ENCODE data around the gene HIGD1C. TPM values are rescaled to one million over a fixed set of nuclear protein-coding genes. Genes with fewer than 3 reads are reported as not detected.
"Not testable (repeated sequence)": the region's sequence is repeated elsewhere in the genome, so short reads cannot be mapped to it uniquely, and the experiment has no call there.

The HIGD1C gene
- total RNA-seq, 1 experiment from 2014 or later, result not detected

- H3K9me3 ChIP-seq (ENCODE audit: insufficient read depth, low read depth), result no peaks in the 10 kb centered on the region
- no peak for DNase-seq
- TF ChIP-seq, protein P1, sequence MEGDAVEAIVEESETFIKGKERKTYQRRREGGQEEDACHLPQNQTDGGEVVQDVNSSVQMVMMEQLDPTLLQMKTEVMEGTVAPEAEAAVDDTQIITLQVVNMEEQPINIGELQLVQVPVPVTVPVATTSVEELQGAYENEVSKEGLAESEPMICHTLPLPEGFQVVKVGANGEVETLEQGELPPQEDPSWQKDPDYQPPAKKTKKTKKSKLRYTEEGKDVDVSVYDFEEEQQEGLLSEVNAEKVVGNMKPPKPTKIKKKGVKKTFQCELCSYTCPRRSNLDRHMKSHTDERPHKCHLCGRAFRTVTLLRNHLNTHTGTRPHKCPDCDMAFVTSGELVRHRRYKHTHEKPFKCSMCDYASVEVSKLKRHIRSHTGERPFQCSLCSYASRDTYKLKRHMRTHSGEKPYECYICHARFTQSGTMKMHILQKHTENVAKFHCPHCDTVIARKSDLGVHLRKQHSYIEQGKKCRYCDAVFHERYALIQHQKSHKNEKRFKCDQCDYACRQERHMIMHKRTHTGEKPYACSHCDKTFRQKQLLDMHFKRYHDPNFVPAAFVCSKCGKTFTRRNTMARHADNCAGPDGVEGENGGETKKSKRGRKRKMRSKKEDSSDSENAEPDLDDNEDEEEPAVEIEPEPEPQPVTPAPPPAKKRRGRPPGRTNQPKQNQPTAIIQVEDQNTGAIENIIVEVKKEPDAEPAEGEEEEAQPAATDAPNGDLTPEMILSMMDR (conservative IDR thresholded peaks at IDR 0.05), result no peak
- TF ChIP-seq EZH2 (IDR thresholded peaks at IDR 0.05; ENCODE audit: low read depth), result no peak
- H3K4me1 ChIP-seq (replicated peaks; ENCODE audit: insufficient read depth), result peaks cover 17% of the 10 kb centered on the region
- H3K27ac ChIP-seq, result no peak overlapping the region
- no peaks in the 10 kb centered on the region for H4K20me1 ChIP-seq (ENCODE audit: insufficient read depth)
- H3F3A ChIP-seq (ENCODE audit: insufficient read depth, low read depth), result 0 out of 2 replicates have a peak, but pooled peaks cover 5% of the 10 kb centered on the region
- H3K4me2 ChIP-seq, result no peak overlapping the region
- no TSS peak for BruUV-seq (replicated peaks)
- intact Hi-C loops (cut with micrococcal nuclease; ENCODE audit: unreplicated experiment), result loop anchor here (10.0 kb wide), 2 partner anchors 83 to 97 kb away; partner anchors contain the start of genes SLC11A2 and TMPRSS12
- no peaks in the 10 kb centered on the region for H3K36me3 ChIP-seq (ENCODE audit: low read depth)
- ChIA-PET POLR2A (ENCODE audit: unreplicated experiment) (no interaction called here), CTCF (no interaction called here)
- H3K4me3 ChIP-seq, result no peak overlapping the region
- H3K9me2 ChIP-seq (ENCODE audit: insufficient read depth), result no peaks in the 10 kb centered on the region
- H3K79me2 ChIP-seq (ENCODE audit: low read depth), result no peaks in the 10 kb centered on the region
- H3K27me3 ChIP-seq (ENCODE audit: insufficient read depth, low read depth), result no peaks in the 10 kb centered on the region
- no peak overlapping the region for H2AFZ ChIP-seq
Measured at GRCh38 chr12:50927766-50928224, 24.5 kb upstream of the HIGD1C start.

DNA sequence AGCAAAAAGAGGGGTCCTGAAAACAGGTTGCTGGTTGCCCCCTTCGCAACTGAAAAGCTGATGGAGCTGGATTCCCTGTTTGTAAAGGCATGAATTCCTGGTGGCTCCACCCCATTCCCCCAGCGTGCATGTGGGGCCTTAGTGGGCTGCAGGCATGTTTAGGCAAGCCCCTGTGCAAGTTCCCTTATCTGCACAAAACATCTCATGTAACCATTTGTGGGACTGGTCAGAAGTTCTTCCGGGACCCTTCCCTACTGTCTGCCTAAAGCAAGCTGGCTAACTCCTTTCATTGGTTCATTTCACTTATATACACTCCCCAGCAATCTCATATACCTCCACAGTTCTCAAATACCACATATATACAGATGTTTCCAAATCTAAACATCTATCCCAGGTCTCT is 24.0 kb upstream of the HIGD1C start:
- H3K27me3 ChIP-seq (ENCODE audit: insufficient read depth, low read depth), result no peaks in the 10 kb centered on the region
- TF ChIP-seq EZH2 (IDR thresholded peaks at IDR 0.05; ENCODE audit: low read depth), result no peak
- TF ChIP-seq, protein P1 (conservative IDR thresholded peaks at IDR 0.05), result no peak
- no peak for DNase-seq
- H2AFZ ChIP-seq, result no peak overlapping the region
- CTCF ChIA-PET, result no interaction called here
- 0 out of 2 replicates have a peak, but pooled peaks cover 5% of the 10 kb centered on the region for H3F3A ChIP-seq (ENCODE audit: insufficient read depth, low read depth)
- POLR2A ChIA-PET (ENCODE audit: unreplicated experiment), result interaction anchor here (0.6 kb wide), 1 partner anchor 48 kb away, joined by 5 read pairs; no protein-coding TSS in a partner anchor
- no peaks in the 10 kb centered on the region for H3K9me2 ChIP-seq (ENCODE audit: insufficient read depth)
- H3K27ac ChIP-seq, result no peak overlapping the region
- no peaks in the 10 kb centered on the region for H3K9me3 ChIP-seq (ENCODE audit: insufficient read depth, low read depth)
- intact Hi-C loops (cut with micrococcal nuclease; ENCODE audit: unreplicated experiment), result loop anchor here (10.0 kb wide), 2 partner anchors 84 to 96 kb away; partner anchors contain the start of genes SLC11A2 and TMPRSS12
- no peaks in the 10 kb centered on the region for H3K79me2 ChIP-seq (ENCODE audit: low read depth)
- H3K4me1 ChIP-seq (replicated peaks; ENCODE audit: insufficient read depth), result peaks cover 13% of the 10 kb centered on the region
- H3K4me3 ChIP-seq, result no peak overlapping the region
- no peak overlapping the region for H3K4me2 ChIP-seq
- BruUV-seq (replicated peaks), result no TSS peak
- no peaks in the 10 kb centered on the region for H3K36me3 ChIP-seq (ENCODE audit: low read depth)
- no peaks in the 10 kb centered on the region for H4K20me1 ChIP-seq (ENCODE audit: insufficient read depth)

DNA sequence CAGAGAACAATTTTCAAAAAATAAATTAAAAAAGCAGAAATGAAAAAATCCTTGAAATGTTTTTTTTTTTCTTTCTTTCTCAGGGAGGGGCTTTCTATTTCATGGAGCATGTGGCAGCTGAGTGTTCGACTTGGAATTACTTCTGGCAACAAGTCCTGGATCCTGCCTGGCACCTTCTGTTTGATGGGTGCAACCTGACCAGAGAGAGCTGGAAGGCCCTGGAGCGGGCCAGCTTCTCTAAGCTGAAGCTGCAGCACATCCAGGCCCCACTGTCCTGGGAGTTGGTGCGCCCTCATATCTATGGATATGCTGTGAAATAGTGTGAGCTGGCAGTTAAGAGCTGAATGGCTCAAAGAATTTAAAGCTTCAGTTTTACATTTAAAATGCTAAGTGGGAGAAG is 22.5 kb upstream of the HIGD1C start:
- intact Hi-C loops (cut with micrococcal nuclease; ENCODE audit: unreplicated experiment), result loop anchor here (10.0 kb wide), 2 partner anchors 85 to 95 kb away; partner anchors contain the start of genes SLC11A2 and TMPRSS12
- CTCF ChIA-PET, result no interaction called here
- DNase-seq, result no peak
- H4K20me1 ChIP-seq (ENCODE audit: insufficient read depth), result no peaks in the 10 kb centered on the region
- H3K27me3 ChIP-seq (ENCODE audit: insufficient read depth, low read depth), result no peaks in the 10 kb centered on the region
- POLR2A ChIA-PET (ENCODE audit: unreplicated experiment), result no interaction called here
- no peaks in the 10 kb centered on the region for H3K9me2 ChIP-seq (ENCODE audit: insufficient read depth)
- peaks cover 1% of the 10 kb centered on the region; the same call in 1 of the 2 replicates for H3F3A ChIP-seq (ENCODE audit: insufficient read depth, low read depth)
- H2AFZ ChIP-seq, result no peak overlapping the region
- BruUV-seq (replicated peaks), result no TSS peak
- peaks cover 6% of the 10 kb centered on the region for H3K4me1 ChIP-seq (replicated peaks; ENCODE audit: insufficient read depth)
- H3K36me3 ChIP-seq (ENCODE audit: low read depth), result no peaks in the 10 kb centered on the region
- no peak overlapping the region for H3K4me3 ChIP-seq
- H3K79me2 ChIP-seq (ENCODE audit: low read depth), result no peaks in the 10 kb centered on the region
- H3K9me3 ChIP-seq (ENCODE audit: insufficient read depth, low read depth), result no peaks in the 10 kb centered on the region
- no peak overlapping the region for H3K27ac ChIP-seq
- H3K4me2 ChIP-seq, result no peak overlapping the region
- no peak for TF ChIP-seq EZH2 (IDR thresholded peaks at IDR 0.05; ENCODE audit: low read depth)
- TF ChIP-seq, protein P1 (conservative IDR thresholded peaks at IDR 0.05), result no peak

DNA sequence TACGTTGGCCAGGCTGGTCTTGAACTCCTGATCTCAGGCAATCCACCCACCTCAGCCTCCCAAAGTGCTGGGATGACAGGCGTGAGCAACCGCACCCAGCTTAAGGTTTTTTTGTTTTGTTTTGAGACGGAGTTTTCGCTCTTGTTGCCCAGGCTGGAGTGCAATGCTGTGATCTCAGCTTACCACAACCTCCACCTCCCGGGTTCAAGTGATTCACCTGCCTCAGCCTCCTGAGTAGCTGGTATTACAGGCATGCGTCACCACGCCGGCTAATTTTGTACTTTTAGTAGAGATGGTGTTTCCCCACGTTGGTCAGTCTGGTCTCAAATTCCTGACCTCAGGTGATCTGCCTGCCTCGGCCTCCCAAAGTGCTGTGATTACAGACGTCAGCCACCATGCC is 21.9 kb upstream of the HIGD1C start:
- H3K27me3 ChIP-seq (ENCODE audit: insufficient read depth, low read depth); H4K20me1 ChIP-seq (ENCODE audit: insufficient read depth); DNase-seq; H3K4me2 ChIP-seq; BruUV-seq (replicated peaks); H3K9me2 ChIP-seq (ENCODE audit: insufficient read depth); H3K79me2 ChIP-seq (ENCODE audit: low read depth); H2AFZ ChIP-seq; H3K9me3 ChIP-seq (ENCODE audit: insufficient read depth, low read depth); H3F3A ChIP-seq (ENCODE audit: insufficient read depth, low read depth); H3K4me3 ChIP-seq; H3K27ac ChIP-seq; intact Hi-C loops (cut with micrococcal nuclease; ENCODE audit: unreplicated experiment); H3K36me3 ChIP-seq (ENCODE audit: low read depth); CTCF ChIA-PET: not testable (repeated sequence)
- POLR2A ChIA-PET (ENCODE audit: unreplicated experiment), result interaction anchor here (0.7 kb wide), 1 partner anchor 9 kb away, joined by 4 read pairs; no protein-coding TSS in a partner anchor
- H3K4me1 ChIP-seq (replicated peaks; ENCODE audit: insufficient read depth), result peaks cover 12% of the 10 kb centered on the region
